ENCODE measurements around the gene LUC7L. TPM values are rescaled to one million over a fixed set of nuclear protein-coding genes. Genes with fewer than 3 reads are reported as not detected.

Gene LUC7L
- total RNA-seq, 1 donor from 2014 or later, result 109 TPM

GRCh38 chr16:203246-203645 lies 26.0 kb downstream of the LUC7L start:
- peaks cover 1% of the 10 kb centered on the region for H3K36me3 ChIP-seq (ENCODE audit: control insufficient read depth, insufficient read depth, low read length)
- TF ChIP-seq CTCF (IDR thresholded peaks at IDR 0.05; ENCODE audit: insufficient read depth, low read length, poor library complexity, severe bottlenecking), result no peak
- H3K27me3 ChIP-seq (ENCODE audit: control insufficient read depth, insufficient read depth, low read length), result no peaks in the 10 kb centered on the region
- H3K4me3 ChIP-seq (ENCODE audit: low read depth, low read length), result no peak overlapping the region
- DNase-seq (ENCODE audit: low read depth), result no peak

DNA sequence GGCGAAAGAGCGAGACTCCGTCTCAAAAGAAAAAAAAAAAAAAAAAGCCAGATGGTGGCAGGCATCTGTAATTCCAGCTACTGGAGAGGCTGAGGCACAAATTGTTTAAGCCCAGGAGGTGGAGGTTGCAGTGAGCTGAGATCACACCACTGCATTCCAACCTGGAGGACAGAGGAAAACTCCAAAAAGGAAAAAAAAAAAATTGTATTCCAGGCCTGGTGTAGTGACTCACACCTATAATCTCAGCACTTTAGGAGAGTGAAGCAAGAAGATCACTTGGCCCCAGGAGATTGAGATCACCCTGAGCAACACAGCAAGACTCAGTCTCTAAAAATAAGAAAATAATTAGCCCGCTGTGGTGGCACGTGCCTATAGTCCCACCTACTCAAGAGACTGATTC lies 28.9 kb downstream of the LUC7L start:
- H3K27me3 ChIP-seq (ENCODE audit: control insufficient read depth, insufficient read depth, low read length), result no peaks in the 10 kb centered on the region
- peak; percentile 38 for DNase-seq (ENCODE audit: low read depth)
- TF ChIP-seq CTCF (IDR thresholded peaks at IDR 0.05; ENCODE audit: insufficient read depth, low read length, poor library complexity, severe bottlenecking), result no peak
- peaks cover 3% of the 10 kb centered on the region for H3K36me3 ChIP-seq (ENCODE audit: control insufficient read depth, insufficient read depth, low read length)
- H3K4me3 ChIP-seq (ENCODE audit: low read depth, low read length), result no peak overlapping the region

DNA sequence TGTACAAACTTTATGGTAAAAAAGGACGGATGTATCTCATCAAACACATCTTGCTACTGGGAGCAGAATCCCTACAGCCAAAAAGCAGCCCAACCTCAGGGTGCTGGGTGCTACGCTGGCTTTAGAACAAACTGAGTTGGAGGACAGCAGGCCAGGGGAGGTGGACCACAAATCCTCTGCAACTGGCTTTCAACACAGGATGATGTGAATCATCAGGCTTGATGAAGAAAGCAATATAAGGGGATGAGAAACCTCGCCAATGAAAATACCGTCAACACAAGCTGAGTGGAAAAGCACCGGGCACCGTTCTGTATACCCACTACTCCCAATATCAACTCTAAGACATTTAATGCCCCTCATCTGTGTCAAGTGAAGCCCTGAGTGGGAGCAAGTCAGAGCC lies 34.7 kb downstream of the LUC7L start:
- no peak for TF ChIP-seq CTCF (IDR thresholded peaks at IDR 0.05; ENCODE audit: insufficient read depth, low read length, poor library complexity, severe bottlenecking)
- Histone ChIP-seq H3K27me3 (ENCODE audit: control insufficient read depth, insufficient read depth, low read length) (no peaks in the 10 kb centered on the region), H3K4me3 (ENCODE audit: low read depth, low read length) (no peak overlapping the region), H3K36me3 (ENCODE audit: control insufficient read depth, insufficient read depth, low read length) (peaks cover 7% of the 10 kb centered on the region)
- DNase-seq (ENCODE audit: low read depth), result no peak

GRCh38 chr16:193441-193840 lies 35.8 kb downstream of the LUC7L start:
- Histone ChIP-seq H3K27me3 (ENCODE audit: control insufficient read depth, insufficient read depth, low read length) (no peaks in the 10 kb centered on the region), H3K36me3 (ENCODE audit: control insufficient read depth, insufficient read depth, low read length) (peaks cover 7% of the 10 kb centered on the region), H3K4me3 (ENCODE audit: low read depth, low read length) (no peak overlapping the region)
- DNase-seq (ENCODE audit: low read depth), result no peak
- no peak for TF ChIP-seq CTCF (IDR thresholded peaks at IDR 0.05; ENCODE audit: insufficient read depth, low read length, poor library complexity, severe bottlenecking)

GRCh38 chr16:192686-193085 lies 36.6 kb downstream of the LUC7L start:
- H3K27me3 ChIP-seq (ENCODE audit: control insufficient read depth, insufficient read depth, low read length), result no peaks in the 10 kb centered on the region
- no peak for DNase-seq (ENCODE audit: low read depth)

More at GRCh38 chr16:192686-193085, 36.6 kb downstream of the LUC7L start:
- Histone ChIP-seq H3K36me3 (ENCODE audit: control insufficient read depth, insufficient read depth, low read length) (peaks cover 7% of the 10 kb centered on the region), H3K4me3 (ENCODE audit: low read depth, low read length) (no peak overlapping the region)
- TF ChIP-seq CTCF (IDR thresholded peaks at IDR 0.05; ENCODE audit: insufficient read depth, low read length, poor library complexity, severe bottlenecking), result no peak

Measured in kidney epithelial cell (primary cell).